GM19025 (cell line): Measurements from ENCODE around the gene SMPD3.

Experiments
- ATAC-seq: cut with Tn5 transposase; IDR thresholded peaks from one replicate; pipeline ENCODE4 v1.9.1; 2021; ENCODE audit warnings: mild to moderate bottlenecking, low read depth, moderate library complexity; ENCODE audit not compliant: unreplicated experiment

The SMPD3 gene

GRCh38 chr16:68408967-68409366, 39.3 kb downstream of the SMPD3 start:
- no peak for ATAC-seq

GRCh38 chr16:68408428-68408827, 39.9 kb downstream of the SMPD3 start:
- no peak for ATAC-seq

GRCh38 chr16:68406458-68407152, 41.7 kb downstream of the SMPD3 start:
- no peak for ATAC-seq

GRCh38 chr16:68404736-68405345, 43.5 kb downstream of the SMPD3 start:
- no peak for ATAC-seq

GRCh38 chr16:68403704-68404103, 44.6 kb downstream of the SMPD3 start:
- ATAC-seq: no peak

DNA sequence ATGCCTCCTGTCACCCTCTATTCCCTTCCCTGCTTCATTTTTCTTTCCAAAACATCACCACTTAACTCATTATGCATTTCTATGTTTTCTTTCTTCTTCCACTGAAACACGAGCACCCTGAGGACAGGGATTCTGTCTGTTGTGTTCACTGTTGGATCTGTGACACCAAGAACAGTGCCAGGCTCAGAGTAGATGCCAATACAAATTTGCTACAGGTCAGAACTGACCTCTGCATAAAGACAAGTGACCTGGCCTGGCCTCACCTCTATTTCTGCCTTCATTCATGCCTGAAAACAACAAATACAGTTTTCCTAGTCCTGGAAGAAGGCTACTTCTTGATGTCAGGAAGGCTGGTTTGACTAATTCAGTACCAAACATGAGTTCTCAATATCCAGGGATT, 45.1 kb downstream of the SMPD3 start:
- no peak for ATAC-seq

DNA sequence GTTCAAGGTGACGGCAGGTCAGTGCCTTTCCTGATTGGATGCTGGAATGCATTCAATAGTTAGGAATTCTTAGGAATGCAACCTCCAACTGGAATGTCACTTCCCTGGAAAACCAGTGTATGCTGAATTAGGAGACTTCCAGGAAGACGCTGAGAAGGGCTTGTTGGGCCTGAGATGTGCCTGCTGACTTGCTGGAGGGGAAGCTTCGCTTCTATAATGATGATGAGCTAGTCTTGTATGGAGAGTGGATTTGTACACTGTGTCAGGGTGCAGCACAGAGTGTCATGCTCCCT, 45.6 kb downstream of the SMPD3 start:
- no peak for ATAC-seq

DNA sequence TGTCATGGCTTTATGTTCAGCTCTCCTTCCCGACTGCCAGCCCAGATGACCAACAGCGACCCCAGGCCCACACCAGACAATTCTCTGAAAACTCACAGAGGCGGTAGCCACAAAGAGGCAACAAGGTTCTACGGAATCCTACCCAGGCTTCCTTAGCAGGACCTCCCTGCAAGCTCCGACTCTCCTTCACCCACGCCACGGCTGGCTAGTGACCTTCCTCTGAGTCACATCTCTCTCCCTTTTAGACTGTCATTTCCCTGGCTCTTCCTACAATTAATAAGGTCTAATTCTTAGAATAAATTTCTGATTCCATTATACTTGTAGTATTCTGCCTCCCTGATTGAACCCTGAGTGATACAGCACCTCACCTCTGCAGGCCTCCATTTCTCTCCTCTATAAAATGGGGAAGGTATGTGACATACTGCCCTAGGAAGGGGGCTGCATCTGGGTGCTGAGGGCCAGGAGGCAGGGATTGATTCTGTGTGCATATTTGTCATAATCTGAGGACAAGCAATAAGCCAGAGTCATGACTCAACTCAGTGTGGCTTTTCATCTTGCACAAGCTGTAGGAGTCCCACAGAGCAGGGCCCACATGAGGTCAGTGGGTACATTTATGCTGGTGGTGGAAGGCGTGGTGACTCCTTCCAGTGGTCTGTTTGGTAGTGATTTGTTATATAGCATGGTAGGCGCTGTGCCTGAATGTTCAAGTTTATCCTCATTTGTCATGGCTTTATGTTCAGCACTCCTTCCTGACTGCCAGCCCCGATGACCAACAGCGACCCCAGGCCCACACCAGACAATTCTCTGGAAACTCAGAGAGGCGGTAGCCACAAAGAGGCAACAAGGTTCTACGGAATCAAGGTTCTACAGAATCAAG, 46.2 kb downstream of the SMPD3 start:
- no peak for ATAC-seq

DNA sequence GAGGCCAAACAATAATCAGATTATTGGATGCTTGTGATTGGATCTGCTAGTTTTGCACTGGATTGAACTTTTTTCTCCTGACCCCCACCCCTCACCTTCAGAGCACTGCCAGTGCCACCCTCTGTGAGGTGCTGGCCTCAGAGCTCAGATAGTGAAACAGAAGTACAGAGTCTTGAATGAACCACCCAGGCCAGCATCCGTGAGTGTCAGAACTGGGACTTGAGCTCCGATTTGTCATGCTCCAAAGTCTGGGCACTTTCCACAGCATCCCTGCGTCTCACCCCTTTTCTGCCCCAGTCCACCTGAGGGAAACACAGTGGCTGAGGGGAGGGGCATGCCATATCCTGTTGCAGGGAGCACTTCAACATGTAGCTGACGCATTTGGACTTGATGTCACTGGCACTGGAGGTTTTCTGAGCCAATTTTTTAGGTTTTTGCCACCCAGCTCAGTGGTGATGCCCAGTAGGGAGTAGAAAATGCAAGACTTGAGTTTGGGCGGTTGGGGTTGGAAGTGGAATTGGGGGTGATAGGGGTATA, 47.3 kb downstream of the SMPD3 start:
- ATAC-seq: no peak

DNA sequence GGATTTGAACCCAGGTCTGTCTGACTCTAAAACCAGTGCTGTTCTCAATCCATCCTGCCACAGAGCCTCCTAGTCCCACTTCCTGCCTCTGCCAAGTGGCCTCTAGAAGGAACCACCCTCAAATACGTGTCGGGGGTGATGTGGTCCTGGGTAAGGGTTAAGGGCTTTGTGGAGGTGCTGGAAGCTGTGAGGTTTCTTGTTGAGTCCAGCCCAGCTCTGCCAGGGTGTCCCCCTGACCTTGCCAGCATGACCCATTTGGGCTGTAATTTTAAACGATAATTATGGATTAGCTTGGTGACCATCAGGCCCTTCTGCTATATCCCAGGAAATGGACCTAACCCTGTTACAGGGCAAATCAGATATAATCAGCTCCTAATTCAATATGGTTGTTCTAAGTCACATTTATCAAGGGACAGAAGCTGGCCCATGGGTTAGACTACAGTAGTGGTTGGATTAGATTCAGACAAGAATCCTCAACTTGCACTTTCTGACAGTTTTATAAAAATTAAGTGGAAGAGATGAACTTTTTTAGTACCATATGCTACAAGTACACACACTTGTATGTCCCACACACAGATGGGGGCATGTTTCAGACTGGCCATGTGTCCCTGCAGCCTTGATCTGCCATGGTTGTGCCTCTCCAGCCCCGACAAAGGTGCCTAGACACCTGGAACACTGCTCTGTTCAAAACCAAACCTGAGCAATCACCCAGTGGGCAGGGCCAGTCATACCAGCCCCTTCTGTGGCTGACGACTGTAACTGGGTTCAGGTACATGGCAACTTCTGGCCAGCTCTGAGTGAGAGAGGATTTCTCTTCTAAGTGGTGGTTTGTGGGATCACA, 48.0 kb downstream of the SMPD3 start:
- no peak for ATAC-seq

DNA sequence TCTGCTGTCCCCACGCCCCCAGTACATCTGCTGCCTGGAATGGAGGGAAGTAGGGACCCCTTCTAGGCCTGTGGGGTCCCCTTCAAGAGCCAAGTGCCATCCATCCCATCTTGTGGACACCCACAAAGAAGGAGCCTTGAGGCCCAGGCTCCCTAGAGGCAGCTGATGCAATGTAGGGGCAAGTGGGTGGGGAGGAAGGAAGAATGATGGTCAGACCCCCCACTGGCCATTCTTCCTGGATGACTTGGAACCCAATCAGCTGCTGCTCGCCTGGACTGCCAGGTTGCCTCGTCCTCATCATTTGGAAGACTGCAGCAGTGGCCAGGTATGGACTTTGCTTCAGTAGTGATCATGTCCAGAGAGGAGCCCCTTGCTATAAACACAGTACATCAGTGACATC, 48.9 kb downstream of the SMPD3 start:
- no peak for ATAC-seq

- ATAC-seq: no peak
Observed at GRCh38 chr16:68397710-68398201, 50.6 kb downstream of the SMPD3 start.

DNA sequence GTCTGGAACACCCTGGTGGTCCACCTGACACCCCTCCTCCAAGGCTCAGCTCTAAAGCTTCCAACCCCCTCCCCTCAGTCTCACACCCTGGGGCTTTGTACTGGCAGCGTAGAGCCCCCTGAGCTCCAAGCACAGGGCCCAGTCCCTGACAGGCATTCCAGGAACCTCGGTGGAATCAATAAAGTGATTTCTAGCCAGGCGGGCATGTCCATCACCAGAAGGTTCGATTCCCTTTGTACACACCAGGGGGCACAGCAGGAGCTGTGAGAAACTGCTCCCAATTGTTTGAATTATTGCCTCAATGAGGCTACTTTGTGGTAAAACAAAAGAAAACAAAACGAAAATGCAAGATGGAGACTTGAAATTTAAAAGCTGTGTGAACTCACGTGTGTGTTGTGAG, 51.8 kb downstream of the SMPD3 start:
- ATAC-seq: no peak

DNA sequence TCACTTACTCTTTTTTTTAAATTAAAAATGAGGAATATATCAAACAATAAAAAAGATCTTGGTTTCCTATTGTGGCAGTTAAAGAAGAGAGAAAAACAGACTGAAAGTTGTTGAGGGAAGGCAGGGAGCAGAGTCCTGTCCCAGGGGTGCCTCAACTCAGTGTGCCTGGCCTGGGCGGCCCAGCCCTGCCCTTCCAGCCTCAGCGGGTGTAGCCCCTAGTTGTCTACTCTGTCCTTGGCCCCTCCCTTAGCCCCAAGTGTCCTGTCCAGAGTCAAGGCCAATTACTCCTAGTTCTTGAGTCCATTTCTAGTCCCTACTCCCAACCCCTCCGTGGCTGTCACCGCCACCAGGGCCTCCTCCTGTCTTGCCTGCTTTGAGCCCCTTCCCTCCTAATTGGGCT, 52.5 kb downstream of the SMPD3 start:
- no peak for ATAC-seq

- no peak for ATAC-seq
Observed at GRCh38 chr16:68395167-68395786, 53.0 kb downstream of the SMPD3 start.

DNA sequence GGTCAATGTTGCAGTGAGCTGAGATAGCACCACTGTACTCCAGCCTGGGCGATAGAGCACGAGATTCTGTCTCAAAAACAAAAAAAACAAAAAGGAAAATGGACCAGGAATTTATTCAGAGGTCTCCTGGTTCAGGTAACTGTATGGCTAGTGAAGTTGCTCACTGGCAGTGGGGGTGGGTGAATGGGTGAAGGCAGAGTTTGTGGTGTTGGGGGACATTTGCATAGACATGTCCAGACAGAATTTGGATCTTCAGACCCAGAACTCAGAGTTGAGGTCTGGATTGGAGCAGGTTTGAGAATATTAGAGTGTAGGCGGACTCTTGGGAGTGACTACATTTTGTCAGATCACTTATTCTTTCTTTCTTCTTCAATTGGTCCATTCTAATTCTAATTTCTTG, 55.0 kb downstream of the SMPD3 start:
- no peak for ATAC-seq

DNA sequence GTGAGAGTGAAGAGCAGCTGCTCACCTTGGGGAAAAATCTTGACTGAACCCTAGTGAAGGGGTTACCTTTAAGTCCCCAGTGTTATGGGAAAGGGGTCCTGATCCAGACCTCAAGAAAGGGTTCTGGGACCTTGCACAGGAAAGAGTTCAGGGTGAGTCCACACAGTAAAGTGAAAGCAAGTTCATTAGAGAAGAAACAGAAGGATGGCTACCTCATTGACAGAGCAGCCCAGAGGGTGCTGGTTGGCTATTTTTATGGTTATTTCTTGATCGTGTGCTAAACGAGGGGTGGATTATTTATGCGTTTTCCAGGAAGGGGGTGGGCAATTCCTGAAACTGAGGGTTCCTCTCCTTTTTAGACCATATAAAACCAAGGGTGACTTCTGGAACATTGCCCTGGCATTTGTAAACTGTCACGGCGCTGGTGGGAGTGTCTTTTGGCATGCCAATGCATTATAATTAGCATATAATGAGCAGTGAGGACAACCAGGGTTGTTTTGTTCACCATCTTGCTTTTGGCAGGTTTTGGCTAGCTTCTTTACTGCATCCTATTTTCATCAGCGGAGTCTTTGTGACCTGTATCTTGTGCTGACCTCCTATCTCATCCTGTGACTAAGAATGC, 58.4 kb downstream of the SMPD3 start:
- ATAC-seq: no peak

GRCh38 chr16:68389006-68389405, 59.3 kb downstream of the SMPD3 start:
- no peak for ATAC-seq

- ATAC-seq: no peak
Observed at GRCh38 chr16:68388124-68388523, 60.2 kb downstream of the SMPD3 start.

- ATAC-seq: no peak
Observed at GRCh38 chr16:68387301-68387700, 61.0 kb downstream of the SMPD3 start.
